Retinal pigment epithelial cell (primary cell): ENCODE results near the gene SLC19A3.
"Not testable (repeated sequence)": the region's sequence is repeated elsewhere in the genome, so short reads cannot be mapped to it uniquely, and the experiment has no call there.

Source experiments
- DNase-seq: peaks from one replicate; pipeline ENCODE4 v3.0.0-alpha.2; 2010; ENCODE audit warnings: low read depth
- H3K4me3 ChIP-seq: 2 replicates; pipeline ENCODE4 v1.5.1; 2011; ENCODE audit warnings: mild to moderate bottlenecking, low read length, control low read depth, moderate library complexity
- TF ChIP-seq, protein P1 (sequence below): conservative IDR thresholded peaks from 2 replicates; pipeline ENCODE4 v1.5.1; 2011; ENCODE audit warnings: low read depth, low read length, control low read depth, inconsistent platforms

The SLC19A3 gene

GRCh38 chr2:227745594-227745993 lies 27.8 kb upstream of the SLC19A3 start, which contains the start of gene SCYGR8:
TSS of gene SCYGR8 (plus strand) at chr2:227745894. CDS start at chr2:227745894, 0 bp downstream.
- TF ChIP-seq, protein P1, sequence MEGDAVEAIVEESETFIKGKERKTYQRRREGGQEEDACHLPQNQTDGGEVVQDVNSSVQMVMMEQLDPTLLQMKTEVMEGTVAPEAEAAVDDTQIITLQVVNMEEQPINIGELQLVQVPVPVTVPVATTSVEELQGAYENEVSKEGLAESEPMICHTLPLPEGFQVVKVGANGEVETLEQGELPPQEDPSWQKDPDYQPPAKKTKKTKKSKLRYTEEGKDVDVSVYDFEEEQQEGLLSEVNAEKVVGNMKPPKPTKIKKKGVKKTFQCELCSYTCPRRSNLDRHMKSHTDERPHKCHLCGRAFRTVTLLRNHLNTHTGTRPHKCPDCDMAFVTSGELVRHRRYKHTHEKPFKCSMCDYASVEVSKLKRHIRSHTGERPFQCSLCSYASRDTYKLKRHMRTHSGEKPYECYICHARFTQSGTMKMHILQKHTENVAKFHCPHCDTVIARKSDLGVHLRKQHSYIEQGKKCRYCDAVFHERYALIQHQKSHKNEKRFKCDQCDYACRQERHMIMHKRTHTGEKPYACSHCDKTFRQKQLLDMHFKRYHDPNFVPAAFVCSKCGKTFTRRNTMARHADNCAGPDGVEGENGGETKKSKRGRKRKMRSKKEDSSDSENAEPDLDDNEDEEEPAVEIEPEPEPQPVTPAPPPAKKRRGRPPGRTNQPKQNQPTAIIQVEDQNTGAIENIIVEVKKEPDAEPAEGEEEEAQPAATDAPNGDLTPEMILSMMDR = no peak
- no peak within 1 kb of the TSS for H3K4me3 ChIP-seq
- no peak for DNase-seq

DNA sequence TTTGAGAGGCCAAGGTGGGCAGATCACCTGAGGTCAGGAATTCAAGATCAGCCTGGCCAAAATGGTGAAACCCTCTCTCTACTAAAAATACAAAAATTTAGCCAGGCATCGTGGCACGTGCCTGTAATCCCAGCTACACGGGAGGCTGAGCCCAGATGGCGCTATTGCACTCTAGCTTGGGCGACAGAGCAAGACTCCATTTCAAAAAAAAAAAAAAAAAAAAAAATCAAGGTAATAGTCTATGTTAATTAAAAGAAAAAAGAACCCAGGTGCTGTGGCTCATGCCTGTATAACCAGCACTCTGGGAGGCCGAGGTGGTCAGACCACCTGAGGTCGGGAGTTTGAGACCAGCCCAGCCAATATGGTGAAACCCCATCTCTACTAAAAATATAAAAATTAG lies 22.9 kb upstream of the SLC19A3 start:
- TF ChIP-seq, protein P1 = peak; percentile 23
- not testable (repeated sequence) for H3K4me3 ChIP-seq, DNase-seq

DNA sequence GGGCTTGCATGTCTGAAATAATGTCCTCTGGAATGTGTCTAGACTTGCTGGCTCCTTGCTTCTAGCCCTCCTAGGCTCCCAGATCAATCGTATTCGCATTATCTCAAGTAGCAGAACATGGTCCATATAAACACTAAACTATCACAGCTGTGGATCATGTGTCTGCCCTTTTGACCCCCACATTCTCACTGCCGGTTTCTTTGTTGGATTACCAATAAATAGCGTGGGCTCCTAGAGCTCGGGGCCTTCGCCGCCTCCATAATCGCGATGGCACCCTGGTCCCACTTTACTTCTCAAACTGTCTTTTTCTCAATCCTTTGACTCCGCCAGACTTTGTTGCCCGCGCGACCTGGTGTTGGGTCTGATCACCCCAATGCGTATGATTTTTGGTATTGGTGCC lies 21.5 kb upstream of the SLC19A3 start:
- no peak overlapping the region for H3K4me3 ChIP-seq
- DNase-seq = no peak
- TF ChIP-seq, protein P1 = no peak

GRCh38 chr2:227728035-227728434 lies 10.2 kb upstream of the SLC19A3 start, which contains the start of gene SCYGR7:
TSS of gene SCYGR7 (plus strand) at chr2:227728335. CDS start at chr2:227728335, 0 bp downstream.
- TF ChIP-seq, protein P1 = no peak
- no peak within 1 kb of the TSS for H3K4me3 ChIP-seq
- DNase-seq = no peak

- DNase-seq = no peak
- H3K4me3 ChIP-seq = no peak within 1 kb of the TSS
- TF ChIP-seq, protein P1 = no peak
Measured at GRCh38 chr2:227724394-227725039, 6.7 kb upstream of the SLC19A3 start, which contains the start of gene SCYGR6. TSS of gene SCYGR6 (minus strand) at chr2:227724757. CDS start at chr2:227724757, 0 bp downstream.

DNA sequence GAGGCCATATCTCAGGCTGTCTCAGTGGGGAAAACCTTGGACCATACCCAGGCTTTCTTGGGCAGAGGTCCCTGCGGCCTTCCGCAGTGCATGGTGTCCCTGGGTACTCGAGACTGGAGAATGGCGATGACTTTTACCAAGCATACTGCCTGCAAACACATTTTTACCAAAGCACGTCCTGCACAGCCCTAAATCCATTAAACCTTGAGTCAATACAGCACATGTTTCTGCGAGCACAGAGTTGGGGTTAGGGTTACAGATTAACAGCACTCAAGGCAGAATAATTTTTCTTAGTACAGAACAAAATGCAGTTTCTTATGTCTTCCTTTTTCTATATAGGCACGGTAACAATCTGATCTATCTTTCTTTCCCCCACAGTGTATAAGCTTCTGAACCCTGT lies 5.0 kb upstream of the SLC19A3 start:
- not testable (repeated sequence) for H3K4me3 ChIP-seq, DNase-seq

GRCh38 chr2:227720680-227721079 lies 2.9 kb upstream of the SLC19A3 start:
- H3K4me3 ChIP-seq = no peak overlapping the region
- no peak for DNase-seq
- TF ChIP-seq, protein P1 = no peak

DNA sequence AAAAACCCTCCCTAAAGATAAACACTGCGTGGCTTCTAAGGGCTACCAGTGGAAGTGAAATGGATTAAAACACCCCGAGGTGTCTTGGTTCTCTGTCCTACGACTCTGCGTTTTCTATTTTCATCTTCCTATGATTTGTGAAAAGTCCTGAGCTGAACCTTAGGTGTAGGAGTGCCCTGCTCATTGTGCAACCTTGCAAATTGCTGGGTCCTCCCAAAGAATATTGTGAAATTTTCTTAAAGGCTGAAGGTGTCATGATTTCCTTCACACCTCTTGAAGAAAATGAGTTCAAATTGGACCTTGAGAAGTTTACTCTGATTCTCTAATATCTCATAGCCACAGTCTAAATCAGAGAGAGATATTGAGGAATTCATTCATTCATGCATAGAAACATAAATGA lies 1.8 kb upstream of the SLC19A3 start:
- TF ChIP-seq, protein P1 = no peak
- no peak for DNase-seq
- H3K4me3 ChIP-seq = no peak overlapping the region
